PFSK-1 (cell line): ENCODE results near the gene DUSP16.

Experiments
- POLR2AphosphoS5 ChIP-seq: IDR thresholded peaks from 2 replicates; pipeline ENCODE4 v1.6.1; 2012; ENCODE audit warnings: low read depth, mild to moderate bottlenecking, control low read depth, low read length, moderate library complexity
- SIN3A ChIP-seq: IDR thresholded peaks from 2 replicates; pipeline ENCODE4 v1.6.1; 2012; ENCODE audit warnings: mild to moderate bottlenecking, low read length, moderate library complexity, borderline replicate concordance; ENCODE audit not compliant: insufficient read depth
- TAF1 ChIP-seq: IDR thresholded peaks from 2 replicates; pipeline ENCODE4 v1.6.1; 2012; ENCODE audit warnings: low read length, control low read depth, borderline replicate concordance; ENCODE audit not compliant: insufficient read depth
- TF ChIP-seq, protein P1 (sequence below), 2 experiments: IDR thresholded peaks; 2 replicates each; pipeline versions ENCODE4 v1.6.1 to v1.8.0; 2011 to 2012; ENCODE audit warnings: low read depth in 2 of 2, low read length in 2 of 2, control low read depth in 1 of 2, inconsistent platforms in 1 of 2, mild to moderate bottlenecking in 1 of 2, moderate library complexity in 1 of 2; ENCODE audit not compliant: insufficient read depth in 1 of 2

DNA sequence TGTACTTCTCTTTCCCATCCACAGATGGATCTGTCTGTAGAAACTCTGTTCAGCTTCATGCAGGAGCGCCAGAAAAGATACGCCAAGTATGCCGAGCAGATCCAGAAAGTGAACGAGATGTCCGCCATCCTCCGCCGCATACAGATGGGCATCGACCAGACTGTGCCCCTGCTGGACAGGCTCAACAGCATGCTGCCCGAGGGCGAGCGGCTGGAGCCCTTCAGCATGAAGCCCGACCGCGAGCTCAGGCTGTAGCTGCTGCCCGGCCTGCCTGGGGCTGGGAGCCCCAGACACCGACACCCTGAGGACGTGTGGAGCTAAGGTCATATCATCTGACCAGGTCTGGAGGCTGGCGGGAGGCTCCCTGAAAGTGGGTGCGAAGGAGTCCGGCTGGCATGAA lies 97.1 kb downstream of the DUSP16 start:
- no peak for TF ChIP-seq SIN3A
- no peak for TF ChIP-seq POLR2AphosphoS5
- no peak for TF ChIP-seq TAF1
- TF ChIP-seq, protein P1, sequence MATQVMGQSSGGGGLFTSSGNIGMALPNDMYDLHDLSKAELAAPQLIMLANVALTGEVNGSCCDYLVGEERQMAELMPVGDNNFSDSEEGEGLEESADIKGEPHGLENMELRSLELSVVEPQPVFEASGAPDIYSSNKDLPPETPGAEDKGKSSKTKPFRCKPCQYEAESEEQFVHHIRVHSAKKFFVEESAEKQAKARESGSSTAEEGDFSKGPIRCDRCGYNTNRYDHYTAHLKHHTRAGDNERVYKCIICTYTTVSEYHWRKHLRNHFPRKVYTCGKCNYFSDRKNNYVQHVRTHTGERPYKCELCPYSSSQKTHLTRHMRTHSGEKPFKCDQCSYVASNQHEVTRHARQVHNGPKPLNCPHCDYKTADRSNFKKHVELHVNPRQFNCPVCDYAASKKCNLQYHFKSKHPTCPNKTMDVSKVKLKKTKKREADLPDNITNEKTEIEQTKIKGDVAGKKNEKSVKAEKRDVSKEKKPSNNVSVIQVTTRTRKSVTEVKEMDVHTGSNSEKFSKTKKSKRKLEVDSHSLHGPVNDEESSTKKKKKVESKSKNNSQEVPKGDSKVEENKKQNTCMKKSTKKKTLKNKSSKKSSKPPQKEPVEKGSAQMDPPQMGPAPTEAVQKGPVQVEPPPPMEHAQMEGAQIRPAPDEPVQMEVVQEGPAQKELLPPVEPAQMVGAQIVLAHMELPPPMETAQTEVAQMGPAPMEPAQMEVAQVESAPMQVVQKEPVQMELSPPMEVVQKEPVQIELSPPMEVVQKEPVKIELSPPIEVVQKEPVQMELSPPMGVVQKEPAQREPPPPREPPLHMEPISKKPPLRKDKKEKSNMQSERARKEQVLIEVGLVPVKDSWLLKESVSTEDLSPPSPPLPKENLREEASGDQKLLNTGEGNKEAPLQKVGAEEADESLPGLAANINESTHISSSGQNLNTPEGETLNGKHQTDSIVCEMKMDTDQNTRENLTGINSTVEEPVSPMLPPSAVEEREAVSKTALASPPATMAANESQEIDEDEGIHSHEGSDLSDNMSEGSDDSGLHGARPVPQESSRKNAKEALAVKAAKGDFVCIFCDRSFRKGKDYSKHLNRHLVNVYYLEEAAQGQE (IDR thresholded peaks at IDR 0.05; ENCODE audit: insufficient read depth in 1 of 2, low read depth in 2 of 2, low read length in 2 of 2) = no peak
